ENCODE results near the gene EFCAB11. TPM values are rescaled to one million over a fixed set of nuclear protein-coding genes. Genes with fewer than 3 reads are reported as not detected.

Gene EFCAB11
- total and polyA plus RNA-seq, 2 donors (not counting 1 experiment from before 2014, with no cell fraction given) = 2.6 to 4.0 TPM

GRCh38 chr14:89794096-89794495 lies 160.4 kb downstream of the EFCAB11 start:
- H3K4me3 ChIP-seq (replicated peaks in 1 of 4; ENCODE audit: control extremely low read depth in 1 of 4, insufficient read depth in 1 of 4, low read depth in 3 of 4, low read length in 4 of 4) = no peak overlapping the region
- no peaks in the 10 kb centered on the region for H3K36me3 ChIP-seq (ENCODE audit: control insufficient read depth, insufficient read depth, low read length)
- H3K27me3 ChIP-seq (ENCODE audit: control insufficient read depth, insufficient read depth, low read length) = no peaks in the 10 kb centered on the region
- peak in 1 of 2 donors; percentile 25 for DNase-seq (ENCODE audit: low read depth in 2 of 2)
- no peaks in the 10 kb centered on the region for H3K9me3 ChIP-seq (ENCODE audit: control insufficient read depth, insufficient read depth, low read depth, low read length)
- no peak overlapping the region for H2AFZ ChIP-seq (ENCODE audit: low read length)
- H3K9ac ChIP-seq (ENCODE audit: insufficient read depth, low read length) = no peak overlapping the region
- TF ChIP-seq, protein P1, sequence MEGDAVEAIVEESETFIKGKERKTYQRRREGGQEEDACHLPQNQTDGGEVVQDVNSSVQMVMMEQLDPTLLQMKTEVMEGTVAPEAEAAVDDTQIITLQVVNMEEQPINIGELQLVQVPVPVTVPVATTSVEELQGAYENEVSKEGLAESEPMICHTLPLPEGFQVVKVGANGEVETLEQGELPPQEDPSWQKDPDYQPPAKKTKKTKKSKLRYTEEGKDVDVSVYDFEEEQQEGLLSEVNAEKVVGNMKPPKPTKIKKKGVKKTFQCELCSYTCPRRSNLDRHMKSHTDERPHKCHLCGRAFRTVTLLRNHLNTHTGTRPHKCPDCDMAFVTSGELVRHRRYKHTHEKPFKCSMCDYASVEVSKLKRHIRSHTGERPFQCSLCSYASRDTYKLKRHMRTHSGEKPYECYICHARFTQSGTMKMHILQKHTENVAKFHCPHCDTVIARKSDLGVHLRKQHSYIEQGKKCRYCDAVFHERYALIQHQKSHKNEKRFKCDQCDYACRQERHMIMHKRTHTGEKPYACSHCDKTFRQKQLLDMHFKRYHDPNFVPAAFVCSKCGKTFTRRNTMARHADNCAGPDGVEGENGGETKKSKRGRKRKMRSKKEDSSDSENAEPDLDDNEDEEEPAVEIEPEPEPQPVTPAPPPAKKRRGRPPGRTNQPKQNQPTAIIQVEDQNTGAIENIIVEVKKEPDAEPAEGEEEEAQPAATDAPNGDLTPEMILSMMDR (conservative IDR thresholded peaks at IDR 0.05 in 1 of 2, IDR thresholded peaks at IDR 0.05 in 1 of 2; ENCODE audit: low read depth in 1 of 2, low read length in 2 of 2) = no peak
- H4K20me1 ChIP-seq (ENCODE audit: control insufficient read depth, extremely low read depth, insufficient read depth, low read length) = no peaks in the 10 kb centered on the region
- no peak overlapping the region for H3K27ac ChIP-seq (ENCODE audit: insufficient read depth, low read length)
- H3K4me1 ChIP-seq (ENCODE audit: control insufficient read depth, extremely low read depth, insufficient read depth, low read length) = no peaks in the 10 kb centered on the region
- no peaks in the 10 kb centered on the region for H3K79me2 ChIP-seq (ENCODE audit: control insufficient read depth, insufficient read depth, low read length)
- no peak overlapping the region for H3K4me2 ChIP-seq (ENCODE audit: extremely low read depth, insufficient read depth, low read length)

DNA sequence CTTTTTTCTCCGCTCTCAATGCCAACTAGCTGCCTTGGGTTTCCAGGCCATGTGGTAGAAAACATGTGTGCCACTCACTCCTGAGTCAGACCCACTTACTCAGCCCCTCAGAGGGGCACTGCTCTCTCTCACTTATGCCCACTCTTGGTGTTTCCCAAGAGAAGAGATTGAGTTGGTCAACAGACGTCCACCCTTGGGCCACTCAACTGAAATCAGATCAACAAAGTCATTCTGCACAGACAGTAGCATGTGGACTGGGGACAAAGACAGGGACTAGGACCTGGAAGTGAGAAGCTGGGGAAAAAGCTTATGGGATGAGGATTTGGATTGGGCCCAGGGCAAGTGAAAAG lies 161.2 kb downstream of the EFCAB11 start:
- H4K20me1 ChIP-seq (ENCODE audit: control insufficient read depth, extremely low read depth, insufficient read depth, low read length) = no peaks in the 10 kb centered on the region
- no peaks in the 10 kb centered on the region for H3K4me1 ChIP-seq (ENCODE audit: control insufficient read depth, extremely low read depth, insufficient read depth, low read length)
- no peak overlapping the region for H3K4me2 ChIP-seq (ENCODE audit: extremely low read depth, insufficient read depth, low read length)
- H3K79me2 ChIP-seq (ENCODE audit: control insufficient read depth, insufficient read depth, low read length) = no peaks in the 10 kb centered on the region
- H3K4me3 ChIP-seq (replicated peaks in 1 of 4; ENCODE audit: control extremely low read depth in 1 of 4, insufficient read depth in 1 of 4, low read depth in 3 of 4, low read length in 4 of 4) = no peak overlapping the region
- TF ChIP-seq, protein P1 (conservative IDR thresholded peaks at IDR 0.05 in 1 of 2, IDR thresholded peaks at IDR 0.05 in 1 of 2; ENCODE audit: low read depth in 1 of 2, low read length in 2 of 2) = no peak
- no peak for TF ChIP-seq EZH2 (IDR thresholded peaks at IDR 0.05; ENCODE audit: low read length, missing control alignments)
- H3K36me3 ChIP-seq (ENCODE audit: control insufficient read depth, insufficient read depth, low read length) = no peaks in the 10 kb centered on the region
- no peak overlapping the region for H2AFZ ChIP-seq (ENCODE audit: low read length)
- H3K27ac ChIP-seq (ENCODE audit: insufficient read depth, low read length) = no peak overlapping the region
- no peak overlapping the region for H3K9ac ChIP-seq (ENCODE audit: insufficient read depth, low read length)
- H3K9me3 ChIP-seq (ENCODE audit: control insufficient read depth, insufficient read depth, low read depth, low read length) = no peaks in the 10 kb centered on the region
- no peaks in the 10 kb centered on the region for H3K27me3 ChIP-seq (ENCODE audit: control insufficient read depth, insufficient read depth, low read length)
- no peak for DNase-seq (ENCODE audit: low read depth in 2 of 2)

DNA sequence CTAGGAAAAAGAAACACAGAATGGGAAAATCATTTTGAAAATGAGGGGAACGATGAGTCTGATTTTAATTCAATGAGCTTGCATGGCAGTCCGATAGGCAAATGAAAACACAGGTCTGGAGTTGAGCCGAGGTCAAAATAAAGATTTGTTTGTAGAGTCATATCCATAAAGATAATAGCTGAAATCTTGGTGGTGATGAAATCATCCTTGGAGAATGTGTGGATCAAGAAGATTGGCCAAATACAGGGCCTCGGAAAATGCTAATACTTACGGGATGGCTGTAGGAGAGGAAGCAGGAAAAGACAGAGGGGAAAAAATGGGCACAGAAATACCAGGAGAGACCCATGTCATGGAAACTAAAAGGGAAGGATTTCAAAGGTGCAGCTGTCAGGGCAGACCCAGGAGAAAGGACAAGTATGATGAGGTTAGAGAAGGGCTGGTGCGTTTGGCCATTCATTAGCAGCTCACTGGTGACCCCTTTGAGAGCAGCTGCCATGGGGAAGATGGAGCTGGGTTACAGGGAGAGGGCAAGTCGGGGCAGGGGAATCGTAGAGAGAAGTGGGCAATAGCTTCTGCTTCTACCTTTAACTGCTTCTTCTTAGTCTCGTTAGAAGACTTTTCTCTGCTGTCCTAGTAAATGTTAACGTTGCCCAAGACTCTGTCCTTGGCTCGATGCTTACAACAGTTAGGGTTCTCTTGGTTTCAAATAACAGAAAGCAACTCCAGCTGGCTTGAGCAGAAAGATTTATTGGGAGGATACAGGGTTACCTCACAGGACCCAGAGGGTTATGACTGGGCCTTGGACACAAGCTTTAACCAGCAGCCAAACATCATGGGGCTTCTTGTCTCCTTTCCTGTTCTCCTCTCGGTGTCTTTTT lies 161.8 kb downstream of the EFCAB11 start:
- DNase-seq (ENCODE audit: low read depth in 2 of 2) = peak; percentile 82 to 83
- TF ChIP-seq, protein P1 (conservative IDR thresholded peaks at IDR 0.05 in 1 of 2, IDR thresholded peaks at IDR 0.05 in 1 of 2; ENCODE audit: low read depth in 1 of 2, low read length in 2 of 2) = no peak
- no peak for TF ChIP-seq EZH2 (IDR thresholded peaks at IDR 0.05; ENCODE audit: low read length, missing control alignments)
- Histone ChIP-seq H3K4me3 (replicated peaks in 1 of 4; ENCODE audit: control extremely low read depth in 1 of 4, insufficient read depth in 1 of 4, low read depth in 3 of 4, low read length in 4 of 4) (no peak overlapping the region), H3K79me2 (ENCODE audit: control insufficient read depth, insufficient read depth, low read length) (no peaks in the 10 kb centered on the region), H3K9me3 (ENCODE audit: control insufficient read depth, insufficient read depth, low read depth, low read length) (no peaks in the 10 kb centered on the region), H2AFZ (ENCODE audit: low read length) (peak overlapping the region; percentile 26), H3K36me3 (ENCODE audit: control insufficient read depth, insufficient read depth, low read length) (no peaks in the 10 kb centered on the region), H3K9ac (ENCODE audit: insufficient read depth, low read length) (no peak overlapping the region), H4K20me1 (ENCODE audit: control insufficient read depth, extremely low read depth, insufficient read depth, low read length) (no peaks in the 10 kb centered on the region), H3K4me2 (ENCODE audit: extremely low read depth, insufficient read depth, low read length) (peak overlapping the region; percentile 35), H3K4me1 (ENCODE audit: control insufficient read depth, extremely low read depth, insufficient read depth, low read length) (no peaks in the 10 kb centered on the region), H3K27ac (ENCODE audit: insufficient read depth, low read length) (peak overlapping the region; percentile 14), H3K27me3 (ENCODE audit: control insufficient read depth, insufficient read depth, low read length) (no peaks in the 10 kb centered on the region)

All from fibroblast of lung (primary cell).